ENCODE results near the gene EME1. TPM values are rescaled to one million over a fixed set of nuclear protein-coding genes. Genes with fewer than 3 reads are reported as not detected.

The EME1 gene
- total RNA-seq, 2 donors from 2014 or later, result 3.9 TPM; not detected in 1

DNA sequence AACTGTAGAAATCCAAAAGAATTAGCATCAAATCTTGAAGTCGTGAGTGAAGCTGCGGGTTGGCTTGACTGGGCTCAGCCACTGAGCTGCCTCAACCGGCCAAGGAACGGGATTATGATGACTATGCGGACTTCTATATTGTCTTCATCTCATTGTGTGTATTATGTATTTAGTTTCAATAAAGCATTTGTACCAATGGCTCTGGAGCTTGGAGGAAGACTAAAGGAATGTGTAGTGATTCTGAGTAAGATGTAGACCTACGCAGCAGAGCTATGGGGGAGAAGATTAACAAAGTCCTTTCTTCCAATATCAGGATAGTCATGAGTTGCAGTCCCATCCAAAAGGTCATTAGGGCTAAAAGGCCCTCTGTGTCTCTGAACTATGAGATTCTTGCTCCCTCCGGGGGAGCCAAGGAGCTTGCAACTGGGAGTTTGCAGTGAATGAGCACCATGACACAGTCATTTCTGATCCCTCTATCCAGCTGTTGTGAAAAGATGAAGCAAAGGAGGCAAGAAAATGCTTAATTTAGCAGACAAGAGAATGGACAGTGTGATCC lies 8.3 kb downstream of the EME1 start:
- no peaks in the 10 kb centered on the region for H3K9me3 ChIP-seq
- no peak overlapping the region for H3K27ac ChIP-seq
- H3K4me1 ChIP-seq (ENCODE audit: control insufficient read depth in 1 of 2, low read depth in 2 of 2), result no peaks in the 10 kb centered on the region
- peaks cover 40% of the 10 kb centered on the region for H3K36me3 ChIP-seq
- ATAC-seq (ENCODE audit: insufficient number of reproducible peaks, low FRiP score, low read depth), result no peak
- DNase-seq (ENCODE audit: low spot score), result no peak
- no peaks in the 10 kb centered on the region for H3K27me3 ChIP-seq (replicated peaks; ENCODE audit: insufficient read depth)
- no peak overlapping the region for H3K4me3 ChIP-seq
- TF ChIP-seq, protein P1, sequence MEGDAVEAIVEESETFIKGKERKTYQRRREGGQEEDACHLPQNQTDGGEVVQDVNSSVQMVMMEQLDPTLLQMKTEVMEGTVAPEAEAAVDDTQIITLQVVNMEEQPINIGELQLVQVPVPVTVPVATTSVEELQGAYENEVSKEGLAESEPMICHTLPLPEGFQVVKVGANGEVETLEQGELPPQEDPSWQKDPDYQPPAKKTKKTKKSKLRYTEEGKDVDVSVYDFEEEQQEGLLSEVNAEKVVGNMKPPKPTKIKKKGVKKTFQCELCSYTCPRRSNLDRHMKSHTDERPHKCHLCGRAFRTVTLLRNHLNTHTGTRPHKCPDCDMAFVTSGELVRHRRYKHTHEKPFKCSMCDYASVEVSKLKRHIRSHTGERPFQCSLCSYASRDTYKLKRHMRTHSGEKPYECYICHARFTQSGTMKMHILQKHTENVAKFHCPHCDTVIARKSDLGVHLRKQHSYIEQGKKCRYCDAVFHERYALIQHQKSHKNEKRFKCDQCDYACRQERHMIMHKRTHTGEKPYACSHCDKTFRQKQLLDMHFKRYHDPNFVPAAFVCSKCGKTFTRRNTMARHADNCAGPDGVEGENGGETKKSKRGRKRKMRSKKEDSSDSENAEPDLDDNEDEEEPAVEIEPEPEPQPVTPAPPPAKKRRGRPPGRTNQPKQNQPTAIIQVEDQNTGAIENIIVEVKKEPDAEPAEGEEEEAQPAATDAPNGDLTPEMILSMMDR (IDR thresholded peaks at IDR 0.05), result no peak

DNA sequence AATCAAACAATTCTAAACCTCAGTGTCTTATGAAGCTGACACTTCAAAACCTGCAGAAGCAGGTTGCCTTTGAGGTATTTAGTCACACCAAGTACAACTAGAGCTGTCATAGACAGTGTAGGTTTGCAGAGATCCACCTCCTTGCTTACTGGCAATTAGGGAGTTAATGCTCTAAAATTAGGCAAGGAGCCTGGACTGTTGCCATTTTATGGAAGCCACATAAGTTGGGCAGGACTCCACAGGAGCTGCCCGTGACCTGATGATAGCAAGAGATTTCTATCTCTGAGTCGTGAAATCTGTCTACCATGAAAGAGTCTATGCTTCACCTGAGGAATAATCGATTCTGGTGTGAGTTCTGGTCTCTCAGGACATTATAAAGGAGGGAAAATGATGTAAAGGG lies 8.9 kb downstream of the EME1 start:
- H3K27me3 ChIP-seq (replicated peaks; ENCODE audit: insufficient read depth), result no peaks in the 10 kb centered on the region
- no peak overlapping the region for H3K27ac ChIP-seq
- DNase-seq (ENCODE audit: low spot score), result no peak
- H3K4me3 ChIP-seq, result no peak overlapping the region
- peaks cover 46% of the 10 kb centered on the region for H3K36me3 ChIP-seq
- H3K9me3 ChIP-seq, result no peaks in the 10 kb centered on the region
- H3K4me1 ChIP-seq (ENCODE audit: control insufficient read depth in 1 of 2, low read depth in 2 of 2), result no peaks in the 10 kb centered on the region
- no peak for ATAC-seq (ENCODE audit: insufficient number of reproducible peaks, low FRiP score, low read depth)
- TF ChIP-seq, protein P1 (IDR thresholded peaks at IDR 0.05), result no peak

- Histone ChIP-seq H3K9me3 (no peaks in the 10 kb centered on the region), H3K27me3 (replicated peaks; ENCODE audit: insufficient read depth) (no peaks in the 10 kb centered on the region), H3K36me3 (peaks cover 55% of the 10 kb centered on the region), H3K4me1 (ENCODE audit: control insufficient read depth in 1 of 2, low read depth in 2 of 2) (no peaks in the 10 kb centered on the region), H3K4me3 (no peak overlapping the region), H3K27ac (no peak overlapping the region)
- DNase-seq (ENCODE audit: low spot score) (no peak), ATAC-seq (ENCODE audit: insufficient number of reproducible peaks, low FRiP score, low read depth) (no peak)
- TF ChIP-seq, protein P1 (IDR thresholded peaks at IDR 0.05), result no peak
Measured at GRCh38 chr17:50382931-50383330, 9.9 kb downstream of the EME1 start.

- H3K27me3 ChIP-seq (replicated peaks; ENCODE audit: insufficient read depth), result no peaks in the 10 kb centered on the region
- TF ChIP-seq, protein P1 (IDR thresholded peaks at IDR 0.05), result no peak
- H3K36me3 ChIP-seq, result peaks cover 73% of the 10 kb centered on the region
- H3K27ac ChIP-seq, result no peak overlapping the region
- no peaks in the 10 kb centered on the region for H3K4me1 ChIP-seq (ENCODE audit: control insufficient read depth in 1 of 2, low read depth in 2 of 2)
- DNase-seq (ENCODE audit: low spot score) (no peak), ATAC-seq (ENCODE audit: insufficient number of reproducible peaks, low FRiP score, low read depth) (no peak)
- H3K9me3 ChIP-seq, result no peaks in the 10 kb centered on the region
- no peak overlapping the region for H3K4me3 ChIP-seq
Measured at GRCh38 chr17:50386510-50386909, 13.5 kb downstream of the EME1 start.

- Histone ChIP-seq H3K27ac (no peak overlapping the region), H3K36me3 (peaks cover 84% of the 10 kb centered on the region), H3K4me3 (no peak overlapping the region), H3K9me3 (no peaks in the 10 kb centered on the region), H3K27me3 (replicated peaks; ENCODE audit: insufficient read depth) (no peaks in the 10 kb centered on the region), H3K4me1 (ENCODE audit: control insufficient read depth in 1 of 2, low read depth in 2 of 2) (no peaks in the 10 kb centered on the region)
- DNase-seq (ENCODE audit: low spot score) (no peak), ATAC-seq (ENCODE audit: insufficient number of reproducible peaks, low FRiP score, low read depth) (no peak)
- TF ChIP-seq, protein P1 (IDR thresholded peaks at IDR 0.05), result no peak
Measured at GRCh38 chr17:50388728-50389127, 15.7 kb downstream of the EME1 start.

All from thoracic aorta (tissue), 2 donors.